ENCODE measurements around the gene STON1.

- no peak for TF ChIP-seq CTCF (IDR thresholded peaks at IDR 0.05; ENCODE audit: low read length)
- TF ChIP-seq EZH2 (optimal IDR thresholded peaks at IDR 0.05; ENCODE audit: low read depth, low read length): no peak
- TF ChIP-seq EZH2phosphoT487 (IDR thresholded peaks at IDR 0.05; ENCODE audit: low read length): no peak
These were observed 10.4 kb downstream of the STON1 start for GRCh38 chr2:48540237-48540935.

Measured in MM.1S (cell line).